ENCODE data around the gene AMER3. TPM values are rescaled to one million over a fixed set of nuclear protein-coding genes. Genes with fewer than 3 reads are reported as not detected.

AMER3 gene
- total RNA-seq, 1 experiment from 2014 or later: not detected

DNA sequence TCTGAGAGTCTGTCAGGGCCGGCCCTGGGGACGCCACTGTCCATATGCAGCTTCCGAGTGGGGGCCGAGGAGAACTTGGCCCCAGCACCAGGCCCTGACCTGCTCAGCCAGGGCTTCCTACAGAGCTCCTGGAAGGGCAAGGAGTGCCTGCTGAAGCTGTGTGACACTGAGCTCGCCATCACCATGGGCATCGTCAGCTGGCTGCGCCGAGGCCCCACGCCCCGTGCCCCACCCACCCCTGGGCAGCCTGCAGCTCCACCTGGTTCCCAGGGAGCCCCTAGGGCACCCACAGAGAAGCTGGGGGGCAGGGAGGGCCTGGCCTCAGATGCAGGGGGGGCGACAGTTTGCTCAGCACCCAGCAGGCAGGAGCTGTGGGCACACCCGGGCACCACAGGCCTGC is 8.1 kb downstream of the AMER3 start:
- Histone ChIP-seq H3K4me3 (ENCODE audit: low read depth in 2 of 2, low read length in 2 of 2) (no peak overlapping the region), H3K27ac (ENCODE audit: low read length) (no peak overlapping the region), H3K9me3 (ENCODE audit: control insufficient read depth, insufficient read depth, low read depth, low read length) (no peaks in the 10 kb centered on the region), H3K27me3 (ENCODE audit: control insufficient read depth, insufficient read depth, low read length) (peaks cover 2% of the 10 kb centered on the region; the same call in 1 of the 2 replicates), H3K4me1 (ENCODE audit: control insufficient read depth, insufficient read depth, low read length) (no peaks in the 10 kb centered on the region), H3K36me3 (ENCODE audit: control insufficient read depth, insufficient read depth, low read length) (no peaks in the 10 kb centered on the region)
- intact Hi-C loops (cut with micrococcal nuclease; ENCODE audit: unreplicated experiment) (no loop called here), in situ Hi-C loops (cut with HindIII; ENCODE audit: low pct_unique_long_range_greater_than_20kb, low sequenced_read_pairs) (no loop called here)
- DNase-seq (ENCODE audit: low read depth, low spot score) (no peak), ATAC-seq (no peak)
- POLR2A ChIA-PET: no interaction called here
- no peak for TF ChIP-seq POLR2AphosphoS5 (IDR thresholded peaks at IDR 0.05; ENCODE audit: low read depth, low read length)
- BruUV-seq (replicated peaks): no TSS peak
- CTCF ChIA-PET: no interaction called here

DNA sequence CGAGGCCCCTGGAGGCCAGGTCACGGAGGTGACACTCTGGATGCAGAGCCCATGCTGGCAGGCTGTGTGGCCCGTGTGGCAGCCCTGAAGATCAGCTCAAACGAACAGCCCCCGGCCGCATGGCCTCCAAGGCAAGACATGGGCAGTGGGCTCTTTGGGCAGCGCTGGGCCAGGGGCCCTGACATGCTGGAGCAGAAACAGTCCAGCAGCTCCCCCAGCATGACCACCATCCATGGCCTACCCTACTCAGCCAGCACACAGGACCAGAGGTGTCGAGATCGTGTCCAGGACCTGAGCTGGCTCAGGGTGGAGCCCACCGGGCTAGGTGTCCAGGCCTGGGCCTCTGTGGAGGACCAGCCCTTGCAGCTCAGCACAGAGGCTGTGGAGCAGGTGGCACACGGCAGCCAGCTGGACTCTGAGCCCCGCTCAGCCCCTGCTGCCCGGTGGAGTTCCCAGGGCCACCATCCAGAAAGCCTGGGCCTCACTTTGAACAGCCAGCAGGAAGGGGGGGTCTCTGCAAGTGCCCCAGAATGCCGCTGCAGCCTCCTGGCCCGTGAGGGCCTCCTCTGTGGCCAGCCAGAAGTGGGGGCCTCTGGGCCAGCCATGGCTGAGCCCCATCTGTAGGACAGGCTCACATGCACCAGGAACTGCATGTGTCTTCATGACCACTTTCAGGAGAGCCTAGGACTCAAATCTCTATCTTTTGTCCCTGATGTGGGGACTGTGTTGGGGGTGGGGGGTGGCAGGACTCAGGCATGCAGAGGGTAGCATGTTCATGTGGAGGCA is 8.9 kb downstream of the AMER3 start:
- Histone ChIP-seq H3K36me3 (ENCODE audit: control insufficient read depth, insufficient read depth, low read length) (no peaks in the 10 kb centered on the region), H3K9me3 (ENCODE audit: control insufficient read depth, insufficient read depth, low read depth, low read length) (no peaks in the 10 kb centered on the region), H3K27ac (ENCODE audit: low read length) (no peak overlapping the region), H3K27me3 (ENCODE audit: control insufficient read depth, insufficient read depth, low read length) (peaks cover 2% of the 10 kb centered on the region; the same call in 1 of the 2 replicates), H3K4me1 (ENCODE audit: control insufficient read depth, insufficient read depth, low read length) (no peaks in the 10 kb centered on the region), H3K4me3 (ENCODE audit: low read depth in 2 of 2, low read length in 2 of 2) (no peak overlapping the region)
- no peak for DNase-seq (ENCODE audit: low read depth, low spot score)
- no TSS peak for BruUV-seq (replicated peaks)
- ChIA-PET CTCF (no interaction called here), POLR2A (no interaction called here)
- in situ Hi-C loops (cut with HindIII; ENCODE audit: low pct_unique_long_range_greater_than_20kb, low sequenced_read_pairs) (no loop called here), intact Hi-C loops (cut with micrococcal nuclease; ENCODE audit: unreplicated experiment) (no loop called here)
- ATAC-seq: no peak
- TF ChIP-seq, protein P1, sequence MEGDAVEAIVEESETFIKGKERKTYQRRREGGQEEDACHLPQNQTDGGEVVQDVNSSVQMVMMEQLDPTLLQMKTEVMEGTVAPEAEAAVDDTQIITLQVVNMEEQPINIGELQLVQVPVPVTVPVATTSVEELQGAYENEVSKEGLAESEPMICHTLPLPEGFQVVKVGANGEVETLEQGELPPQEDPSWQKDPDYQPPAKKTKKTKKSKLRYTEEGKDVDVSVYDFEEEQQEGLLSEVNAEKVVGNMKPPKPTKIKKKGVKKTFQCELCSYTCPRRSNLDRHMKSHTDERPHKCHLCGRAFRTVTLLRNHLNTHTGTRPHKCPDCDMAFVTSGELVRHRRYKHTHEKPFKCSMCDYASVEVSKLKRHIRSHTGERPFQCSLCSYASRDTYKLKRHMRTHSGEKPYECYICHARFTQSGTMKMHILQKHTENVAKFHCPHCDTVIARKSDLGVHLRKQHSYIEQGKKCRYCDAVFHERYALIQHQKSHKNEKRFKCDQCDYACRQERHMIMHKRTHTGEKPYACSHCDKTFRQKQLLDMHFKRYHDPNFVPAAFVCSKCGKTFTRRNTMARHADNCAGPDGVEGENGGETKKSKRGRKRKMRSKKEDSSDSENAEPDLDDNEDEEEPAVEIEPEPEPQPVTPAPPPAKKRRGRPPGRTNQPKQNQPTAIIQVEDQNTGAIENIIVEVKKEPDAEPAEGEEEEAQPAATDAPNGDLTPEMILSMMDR (IDR thresholded peaks at IDR 0.05): no peak

DNA sequence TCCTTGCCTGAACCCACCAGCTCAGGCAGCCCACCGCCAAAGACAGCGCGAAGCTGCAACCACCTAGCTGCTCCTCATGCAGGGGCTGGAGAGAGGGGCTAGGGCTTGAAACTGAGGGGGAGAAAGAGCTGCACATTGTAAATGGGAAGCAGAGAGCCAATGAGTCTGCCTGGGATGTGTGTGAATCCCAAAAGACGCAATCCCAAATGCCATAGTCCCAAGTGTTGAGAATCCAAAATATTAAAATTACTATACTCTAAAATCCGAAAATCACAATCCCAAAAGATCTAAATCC is 9.4 kb downstream of the AMER3 start:
- BruUV-seq (replicated peaks): no TSS peak
- POLR2A ChIA-PET: no interaction called here
- no peak for TF ChIP-seq POLR2AphosphoS5 (IDR thresholded peaks at IDR 0.05; ENCODE audit: low read depth, low read length)
- TF ChIP-seq, protein P2, sequence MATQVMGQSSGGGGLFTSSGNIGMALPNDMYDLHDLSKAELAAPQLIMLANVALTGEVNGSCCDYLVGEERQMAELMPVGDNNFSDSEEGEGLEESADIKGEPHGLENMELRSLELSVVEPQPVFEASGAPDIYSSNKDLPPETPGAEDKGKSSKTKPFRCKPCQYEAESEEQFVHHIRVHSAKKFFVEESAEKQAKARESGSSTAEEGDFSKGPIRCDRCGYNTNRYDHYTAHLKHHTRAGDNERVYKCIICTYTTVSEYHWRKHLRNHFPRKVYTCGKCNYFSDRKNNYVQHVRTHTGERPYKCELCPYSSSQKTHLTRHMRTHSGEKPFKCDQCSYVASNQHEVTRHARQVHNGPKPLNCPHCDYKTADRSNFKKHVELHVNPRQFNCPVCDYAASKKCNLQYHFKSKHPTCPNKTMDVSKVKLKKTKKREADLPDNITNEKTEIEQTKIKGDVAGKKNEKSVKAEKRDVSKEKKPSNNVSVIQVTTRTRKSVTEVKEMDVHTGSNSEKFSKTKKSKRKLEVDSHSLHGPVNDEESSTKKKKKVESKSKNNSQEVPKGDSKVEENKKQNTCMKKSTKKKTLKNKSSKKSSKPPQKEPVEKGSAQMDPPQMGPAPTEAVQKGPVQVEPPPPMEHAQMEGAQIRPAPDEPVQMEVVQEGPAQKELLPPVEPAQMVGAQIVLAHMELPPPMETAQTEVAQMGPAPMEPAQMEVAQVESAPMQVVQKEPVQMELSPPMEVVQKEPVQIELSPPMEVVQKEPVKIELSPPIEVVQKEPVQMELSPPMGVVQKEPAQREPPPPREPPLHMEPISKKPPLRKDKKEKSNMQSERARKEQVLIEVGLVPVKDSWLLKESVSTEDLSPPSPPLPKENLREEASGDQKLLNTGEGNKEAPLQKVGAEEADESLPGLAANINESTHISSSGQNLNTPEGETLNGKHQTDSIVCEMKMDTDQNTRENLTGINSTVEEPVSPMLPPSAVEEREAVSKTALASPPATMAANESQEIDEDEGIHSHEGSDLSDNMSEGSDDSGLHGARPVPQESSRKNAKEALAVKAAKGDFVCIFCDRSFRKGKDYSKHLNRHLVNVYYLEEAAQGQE (IDR thresholded peaks at IDR 0.05; ENCODE audit: insufficient read depth in 1 of 2, low read depth in 2 of 2, low read length in 1 of 2): no peak
- no peak for TF ChIP-seq TCF7L2 (IDR thresholded peaks at IDR 0.05; ENCODE audit: low read depth, low read length)
- Histone ChIP-seq H3K27ac (ENCODE audit: low read length) (no peak overlapping the region), H3K27me3 (ENCODE audit: control insufficient read depth, insufficient read depth, low read length) (no peaks in the 10 kb centered on the region; the same call in 1 of the 2 replicates), H3K36me3 (ENCODE audit: control insufficient read depth, insufficient read depth, low read length) (no peaks in the 10 kb centered on the region), H3K4me1 (ENCODE audit: control insufficient read depth, insufficient read depth, low read length) (no peaks in the 10 kb centered on the region), H3K4me3 (ENCODE audit: low read depth in 2 of 2, low read length in 2 of 2) (no peak overlapping the region), H3K9me3 (ENCODE audit: control insufficient read depth, insufficient read depth, low read depth, low read length) (no peaks in the 10 kb centered on the region)
- DNase-seq (ENCODE audit: low read depth, low spot score): no peak
- in situ Hi-C loops (cut with HindIII; ENCODE audit: low pct_unique_long_range_greater_than_20kb, low sequenced_read_pairs) (no loop called here), intact Hi-C loops (cut with micrococcal nuclease; ENCODE audit: unreplicated experiment) (no loop called here)
- CTCF ChIA-PET: no interaction called here
- no peak for ATAC-seq

Data from Panc1 (cell line).